ENCODE results near the gene PTPN1. TPM values are rescaled to one million over a fixed set of nuclear protein-coding genes. Genes with fewer than 3 reads are reported as not detected.
"Not testable (repeated sequence)": the region's sequence is repeated elsewhere in the genome, so short reads cannot be mapped to it uniquely, and the experiment has no call there.

The PTPN1 gene
- total RNA-seq, 4 donors from 2014 or later = 20.5 to 28.8 (median 24.9) TPM

GRCh38 chr20:50472693-50473664 is 37.2 kb upstream of the PTPN1 start:
- Histone ChIP-seq H3K27me3 (no peaks in the 10 kb centered on the region), H3K36me3 (no peaks in the 10 kb centered on the region), H3K4me3 (replicated peaks in 1 of 3) (no peak overlapping the region), H3K4me1 (peaks cover 0 to 8% of the 10 kb centered on the region in 2 donors), H3K9me3 (no peaks in the 10 kb centered on the region), H3K27ac (no peak overlapping the region)
- DNase-seq = no peak
- no peak for TF ChIP-seq CTCF (IDR thresholded peaks at IDR 0.05)
- no peak for TF ChIP-seq POLR2A (IDR thresholded peaks at IDR 0.05)
- intact Hi-C loops (cut with DNase I) = no loop called here
- WGBS, 2 donors = 89 to 90% methylated on average over 12 of the region's 12 CpGs

- H3K36me3 ChIP-seq; H3K9me3 ChIP-seq; DNase-seq; H3K4me1 ChIP-seq; intact Hi-C loops (cut with DNase I); H3K4me3 ChIP-seq (replicated peaks in 1 of 3); H3K27me3 ChIP-seq; H3K27ac ChIP-seq: not testable (repeated sequence)
- WGBS, 2 donors = 95 to 98% methylated on average over 5 of the region's 5 CpGs
Measured at GRCh38 chr20:50474356-50474755, 35.8 kb upstream of the PTPN1 start.

GRCh38 chr20:50475681-50476292 is 34.4 kb upstream of the PTPN1 start:
- TF ChIP-seq CTCF (IDR thresholded peaks at IDR 0.05) (no peak), POLR2A (IDR thresholded peaks at IDR 0.05) (no peak)
- 76 to 84% methylated on average over 14 of the region's 14 CpGs for WGBS, 2 donors
- H3K36me3 ChIP-seq = no peaks in the 10 kb centered on the region
- H3K27ac ChIP-seq = peak overlapping the region in 1 of 3 donors; percentile 32
- DNase-seq = peak; percentile 22 to 23
- H3K4me1 ChIP-seq = peaks cover 0 to 8% of the 10 kb centered on the region in 2 donors
- intact Hi-C loops (cut with DNase I) = loop anchor here (5.0 kb wide), 1 partner anchor 107 kb away; no protein-coding TSS in a partner anchor
- H3K27me3 ChIP-seq = no peaks in the 10 kb centered on the region
- no peaks in the 10 kb centered on the region for H3K9me3 ChIP-seq
- no peak overlapping the region for H3K4me3 ChIP-seq (replicated peaks in 1 of 3)

GRCh38 chr20:50477239-50477872 is 32.8 kb upstream of the PTPN1 start:
- no peaks in the 10 kb centered on the region for H3K27me3 ChIP-seq
- H3K4me3 ChIP-seq (replicated peaks in 1 of 3) = no peak overlapping the region
- 94 to 95% methylated on average over 5 of the region's 5 CpGs for WGBS, 2 donors
- no peak overlapping the region for H3K27ac ChIP-seq
- intact Hi-C loops (cut with DNase I) = loop anchor here (5.0 kb wide), 1 partner anchor 105 kb away; no protein-coding TSS in a partner anchor
- H3K4me1 ChIP-seq = peaks cover 0 to 8% of the 10 kb centered on the region in 2 donors
- TF ChIP-seq CTCF (IDR thresholded peaks at IDR 0.05) = no peak
- H3K9me3 ChIP-seq = no peaks in the 10 kb centered on the region
- H3K36me3 ChIP-seq = no peaks in the 10 kb centered on the region
- DNase-seq = no peak

GRCh38 chr20:50478162-50478990 is 31.8 kb upstream of the PTPN1 start:
- WGBS, 2 donors = 48 to 51% methylated on average over 22 of the region's 22 CpGs
- H3K27me3 ChIP-seq = no peaks in the 10 kb centered on the region
- intact Hi-C loops (cut with DNase I) = loop anchor here (5.0 kb wide), 1 partner anchor 104 kb away; no protein-coding TSS in a partner anchor
- H3K9me3 ChIP-seq = no peaks in the 10 kb centered on the region
- peaks cover 0 to 14% of the 10 kb centered on the region in 2 donors for H3K4me1 ChIP-seq
- H3K36me3 ChIP-seq = no peaks in the 10 kb centered on the region
- no peak overlapping the region for H3K4me3 ChIP-seq (replicated peaks in 1 of 3)
- DNase-seq = peak; percentile 63 to 74
- H3K27ac ChIP-seq = no peak overlapping the region
- TF ChIP-seq POLR2A (IDR thresholded peaks at IDR 0.05) = no peak
- peak; percentile 18 to 73 (median 64) for TF ChIP-seq CTCF (IDR thresholded peaks at IDR 0.05)

All from thyroid gland (tissue), 4 donors.